HEK293 (cell line): ENCODE measurements around the gene NUDT3.

Experiments
- SETDB1 ChIP-seq: IDR thresholded peaks from one replicate; pipeline ENCODE4 v1.6.1; 2017; ENCODE audit warnings: mild to moderate bottlenecking, low read length, moderate library complexity, mixed read lengths; ENCODE audit not compliant: insufficient read length
- YY1 ChIP-seq: fragments of 450-650 bp; formaldehyde crosslinking; IDR thresholded peaks from 2 replicates; pipeline ENCODE4 v1.5.1; 2018; ENCODE audit warnings: missing biosample characterization, missing genetic modification characterization
- ZNF24 ChIP-seq: fragments of 450-650 bp; formaldehyde crosslinking; IDR thresholded peaks from 2 replicates; pipeline ENCODE4 v1.5.1; 2016; ENCODE audit warnings: missing biosample characterization, missing genetic modification characterization
- ZNF571 ChIP-seq: fragments of 450-650 bp; formaldehyde crosslinking; IDR thresholded peaks from 2 replicates; pipeline ENCODE4 v1.5.0; 2017; ENCODE audit warnings: missing biosample characterization, missing genetic modification characterization
- ZSCAN23 ChIP-seq: fragments of 450-650 bp; formaldehyde crosslinking; IDR thresholded peaks from 2 replicates; pipeline ENCODE4 v1.5.1; 2016; ENCODE audit warnings: missing biosample characterization, missing genetic modification characterization
- TF ChIP-seq, protein P1 (sequence below): fragments of 450-650 bp; formaldehyde crosslinking; IDR thresholded peaks from 2 replicates; pipeline ENCODE4 v1.5.1; 2016; ENCODE audit warnings: missing biosample characterization, missing genetic modification characterization
- TF ChIP-seq, protein P2 (sequence below): fragments of 450-650 bp; formaldehyde crosslinking; IDR thresholded peaks from 2 replicates; pipeline ENCODE4 v1.5.1; 2016; ENCODE audit warnings: missing biosample characterization, missing genetic modification characterization

DNA sequence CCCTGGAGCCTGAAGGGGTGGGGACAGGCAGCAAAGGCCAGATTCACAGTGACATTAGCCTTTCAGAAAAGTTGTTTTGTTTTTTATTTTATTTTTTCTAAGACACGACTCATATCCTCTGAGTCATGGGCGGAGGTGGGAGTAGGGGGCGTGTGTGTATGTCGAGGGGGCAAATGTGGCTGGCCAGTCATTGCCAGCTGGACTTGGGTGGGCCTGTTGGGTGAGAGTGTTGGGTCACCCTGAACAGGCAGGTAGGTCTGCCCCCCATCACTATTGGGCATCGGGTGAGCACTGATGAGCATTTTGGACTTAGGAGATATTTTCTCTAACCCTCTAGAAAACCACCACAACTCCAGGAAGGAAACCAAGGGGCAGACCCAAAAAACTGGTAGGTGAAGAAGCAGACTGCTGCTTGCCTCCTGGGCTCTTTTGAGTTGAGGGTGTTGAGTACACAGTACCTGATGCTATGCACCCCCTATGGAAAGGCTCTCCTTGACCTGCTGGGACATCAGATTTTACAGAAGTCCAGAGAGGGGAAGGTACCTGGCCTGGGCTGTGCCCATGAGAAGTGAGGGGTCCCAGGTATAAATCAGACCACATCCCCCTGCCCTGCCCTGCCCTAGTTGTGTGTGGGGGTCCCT, 149.2 kb downstream of the NUDT3 start:
- TF ChIP-seq, protein P1, sequence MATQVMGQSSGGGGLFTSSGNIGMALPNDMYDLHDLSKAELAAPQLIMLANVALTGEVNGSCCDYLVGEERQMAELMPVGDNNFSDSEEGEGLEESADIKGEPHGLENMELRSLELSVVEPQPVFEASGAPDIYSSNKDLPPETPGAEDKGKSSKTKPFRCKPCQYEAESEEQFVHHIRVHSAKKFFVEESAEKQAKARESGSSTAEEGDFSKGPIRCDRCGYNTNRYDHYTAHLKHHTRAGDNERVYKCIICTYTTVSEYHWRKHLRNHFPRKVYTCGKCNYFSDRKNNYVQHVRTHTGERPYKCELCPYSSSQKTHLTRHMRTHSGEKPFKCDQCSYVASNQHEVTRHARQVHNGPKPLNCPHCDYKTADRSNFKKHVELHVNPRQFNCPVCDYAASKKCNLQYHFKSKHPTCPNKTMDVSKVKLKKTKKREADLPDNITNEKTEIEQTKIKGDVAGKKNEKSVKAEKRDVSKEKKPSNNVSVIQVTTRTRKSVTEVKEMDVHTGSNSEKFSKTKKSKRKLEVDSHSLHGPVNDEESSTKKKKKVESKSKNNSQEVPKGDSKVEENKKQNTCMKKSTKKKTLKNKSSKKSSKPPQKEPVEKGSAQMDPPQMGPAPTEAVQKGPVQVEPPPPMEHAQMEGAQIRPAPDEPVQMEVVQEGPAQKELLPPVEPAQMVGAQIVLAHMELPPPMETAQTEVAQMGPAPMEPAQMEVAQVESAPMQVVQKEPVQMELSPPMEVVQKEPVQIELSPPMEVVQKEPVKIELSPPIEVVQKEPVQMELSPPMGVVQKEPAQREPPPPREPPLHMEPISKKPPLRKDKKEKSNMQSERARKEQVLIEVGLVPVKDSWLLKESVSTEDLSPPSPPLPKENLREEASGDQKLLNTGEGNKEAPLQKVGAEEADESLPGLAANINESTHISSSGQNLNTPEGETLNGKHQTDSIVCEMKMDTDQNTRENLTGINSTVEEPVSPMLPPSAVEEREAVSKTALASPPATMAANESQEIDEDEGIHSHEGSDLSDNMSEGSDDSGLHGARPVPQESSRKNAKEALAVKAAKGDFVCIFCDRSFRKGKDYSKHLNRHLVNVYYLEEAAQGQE (tag by site-specific recombination) = no peak
- TF ChIP-seq, protein P2, sequence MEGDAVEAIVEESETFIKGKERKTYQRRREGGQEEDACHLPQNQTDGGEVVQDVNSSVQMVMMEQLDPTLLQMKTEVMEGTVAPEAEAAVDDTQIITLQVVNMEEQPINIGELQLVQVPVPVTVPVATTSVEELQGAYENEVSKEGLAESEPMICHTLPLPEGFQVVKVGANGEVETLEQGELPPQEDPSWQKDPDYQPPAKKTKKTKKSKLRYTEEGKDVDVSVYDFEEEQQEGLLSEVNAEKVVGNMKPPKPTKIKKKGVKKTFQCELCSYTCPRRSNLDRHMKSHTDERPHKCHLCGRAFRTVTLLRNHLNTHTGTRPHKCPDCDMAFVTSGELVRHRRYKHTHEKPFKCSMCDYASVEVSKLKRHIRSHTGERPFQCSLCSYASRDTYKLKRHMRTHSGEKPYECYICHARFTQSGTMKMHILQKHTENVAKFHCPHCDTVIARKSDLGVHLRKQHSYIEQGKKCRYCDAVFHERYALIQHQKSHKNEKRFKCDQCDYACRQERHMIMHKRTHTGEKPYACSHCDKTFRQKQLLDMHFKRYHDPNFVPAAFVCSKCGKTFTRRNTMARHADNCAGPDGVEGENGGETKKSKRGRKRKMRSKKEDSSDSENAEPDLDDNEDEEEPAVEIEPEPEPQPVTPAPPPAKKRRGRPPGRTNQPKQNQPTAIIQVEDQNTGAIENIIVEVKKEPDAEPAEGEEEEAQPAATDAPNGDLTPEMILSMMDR (tag by site-specific recombination) = no peak
- TF ChIP-seq SETDB1 (no peak), YY1 (tag by site-specific recombination) (no peak), ZNF571 (no peak), ZNF24 (tag by site-specific recombination) (no peak), ZSCAN23 (no peak)
